K562 (cell line): ENCODE measurements around the gene SLC29A2. TPM values are rescaled to one million over a fixed set of nuclear protein-coding genes. Genes with fewer than 3 reads are reported as not detected.

Source experiments
- SAFB ChIP-seq: fragments of 200-400 bp; formaldehyde crosslinking; IDR thresholded peaks from 2 replicates; pipeline ENCODE4 v1.6.1; 2017; ENCODE audit warnings: low read depth, low read length, borderline replicate concordance
- ZNF24 ChIP-seq: fragments of 450-650 bp; IDR thresholded peaks from 2 replicates; pipeline ENCODE4 v1.6.1; 2016
- polyA plus RNA-seq, 8 experiments: library from polyadenylated mRNA; depleted of rRNA in 4 of 8; stranded (reverse) in 5 of 8; unstranded in 3 of 8; fragments of >200 nt; fragmentation: Nextera tagmentation in 2 of 8; fragmentation: Illumina TruSeq in 1 of 8; extraction: Ambion mirVana in 2 of 8; extraction: Trizol in 1 of 8; gene quantifications; 2 replicates each; pipeline versions ENCODE4 v1.2.1 to v1.2.3, GENCODE V29; 2011 to 2014; ENCODE audit warnings: inconsistent platforms in 1 of 8, missing spikeins in 1 of 8
- total RNA-seq, 7 experiments: library from RNA; depleted of rRNA in 6 of 7; stranded (reverse); fragments of >200 nt in 6 of 7; fragmentation: Illumina TruSeq in 2 of 7; extraction: Trizol in 2 of 7; gene quantifications; 2 replicates each; pipeline versions ENCODE4 v1.2.1 to v1.2.3, GENCODE V29; 2011 to 2021; ENCODE audit warnings: low replicate concordance in 1 of 7
- TF ChIP-seq, protein P1 (sequence below), 2 experiments: fragments of 450-650 bp in 1 of 2; sonication (generic) in 1 of 2; formaldehyde crosslinking in 1 of 2; IDR thresholded peaks; 2 replicates each; pipeline versions ENCODE4 v1.7.1 to v1.9.0; 2016 to 2022; ENCODE audit warnings: inconsistent platforms in 1 of 2, mild to moderate bottlenecking in 1 of 2, missing genetic modification reagents in 1 of 2
- TF ChIP-seq, protein P2 (sequence below): sonication (generic); formaldehyde crosslinking; IDR thresholded peaks from 2 replicates; pipeline ENCODE4 v1.5.0; 2020; ENCODE audit warnings: missing genetic modification reagents
- TF ChIP-seq, protein P3 (sequence below): sonication (generic); formaldehyde crosslinking; IDR thresholded peaks from 2 replicates; pipeline ENCODE4 v1.9.0; 2022; ENCODE audit warnings: mild to moderate bottlenecking, missing genetic modification reagents

SLC29A2 gene
- total and polyA plus RNA-seq, 9 of the 15 experiments (the other 6 are each of a cell fraction or from before 2014, with no cell fraction given), result 2.4 to 48.6 (median 14.2) TPM

DNA sequence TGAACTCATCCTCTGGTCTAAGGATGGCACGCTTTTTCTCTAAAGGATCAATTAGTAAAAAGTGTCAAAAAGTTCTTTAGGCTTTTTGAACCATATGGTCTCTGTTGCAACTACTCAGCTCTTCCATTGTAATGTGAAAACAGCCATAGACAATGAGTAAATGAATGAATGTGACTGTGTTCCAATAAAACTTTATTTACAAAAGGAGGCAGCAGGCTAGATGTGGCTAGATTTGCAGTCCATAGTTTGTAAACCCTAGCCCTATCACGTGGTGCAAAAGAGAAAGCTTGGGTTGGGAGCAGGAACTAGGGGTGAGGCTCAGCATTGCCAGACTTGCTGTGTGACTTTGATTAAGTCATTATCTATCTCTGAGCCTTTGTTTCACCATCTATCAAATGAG lies 43.9 kb upstream of the SLC29A2 start (continued):
- TF ChIP-seq, protein P1, sequence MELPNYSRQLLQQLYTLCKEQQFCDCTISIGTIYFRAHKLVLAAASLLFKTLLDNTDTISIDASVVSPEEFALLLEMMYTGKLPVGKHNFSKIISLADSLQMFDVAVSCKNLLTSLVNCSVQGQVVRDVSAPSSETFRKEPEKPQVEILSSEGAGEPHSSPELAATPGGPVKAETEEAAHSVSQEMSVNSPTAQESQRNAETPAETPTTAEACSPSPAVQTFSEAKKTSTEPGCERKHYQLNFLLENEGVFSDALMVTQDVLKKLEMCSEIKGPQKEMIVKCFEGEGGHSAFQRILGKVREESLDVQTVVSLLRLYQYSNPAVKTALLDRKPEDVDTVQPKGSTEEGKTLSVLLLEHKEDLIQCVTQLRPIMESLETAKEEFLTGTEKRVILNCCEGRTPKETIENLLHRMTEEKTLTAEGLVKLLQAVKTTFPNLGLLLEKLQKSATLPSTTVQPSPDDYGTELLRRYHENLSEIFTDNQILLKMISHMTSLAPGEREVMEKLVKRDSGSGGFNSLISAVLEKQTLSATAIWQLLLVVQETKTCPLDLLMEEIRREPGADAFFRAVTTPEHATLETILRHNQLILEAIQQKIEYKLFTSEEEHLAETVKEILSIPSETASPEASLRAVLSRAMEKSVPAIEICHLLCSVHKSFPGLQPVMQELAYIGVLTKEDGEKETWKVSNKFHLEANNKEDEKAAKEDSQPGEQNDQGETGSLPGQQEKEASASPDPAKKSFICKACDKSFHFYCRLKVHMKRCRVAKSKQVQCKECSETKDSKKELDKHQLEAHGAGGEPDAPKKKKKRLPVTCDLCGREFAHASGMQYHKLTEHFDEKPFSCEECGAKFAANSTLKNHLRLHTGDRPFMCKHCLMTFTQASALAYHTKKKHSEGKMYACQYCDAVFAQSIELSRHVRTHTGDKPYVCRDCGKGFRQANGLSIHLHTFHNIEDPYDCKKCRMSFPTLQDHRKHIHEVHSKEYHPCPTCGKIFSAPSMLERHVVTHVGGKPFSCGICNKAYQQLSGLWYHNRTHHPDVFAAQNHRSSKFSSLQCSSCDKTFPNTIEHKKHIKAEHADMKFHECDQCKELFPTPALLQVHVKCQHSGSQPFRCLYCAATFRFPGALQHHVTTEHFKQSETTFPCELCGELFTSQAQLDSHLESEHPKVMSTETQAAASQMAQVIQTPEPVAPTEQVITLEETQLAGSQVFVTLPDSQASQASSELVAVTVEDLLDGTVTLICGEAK (IDR thresholded peaks at IDR 0.05), result peak; percentile 94
- TF ChIP-seq, protein P1 (CRISPR knock-in tag; IDR thresholded peaks at IDR 0.05), result peak; percentile 91
- TF ChIP-seq, protein P2, sequence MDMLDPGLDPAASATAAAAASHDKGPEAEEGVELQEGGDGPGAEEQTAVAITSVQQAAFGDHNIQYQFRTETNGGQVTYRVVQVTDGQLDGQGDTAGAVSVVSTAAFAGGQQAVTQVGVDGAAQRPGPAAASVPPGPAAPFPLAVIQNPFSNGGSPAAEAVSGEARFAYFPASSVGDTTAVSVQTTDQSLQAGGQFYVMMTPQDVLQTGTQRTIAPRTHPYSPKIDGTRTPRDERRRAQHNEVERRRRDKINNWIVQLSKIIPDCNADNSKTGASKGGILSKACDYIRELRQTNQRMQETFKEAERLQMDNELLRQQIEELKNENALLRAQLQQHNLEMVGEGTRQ (CRISPR knock-in tag), result 0 out of 2 replicates have a peak, but pooled peaks have one; percentile 24
- TF ChIP-seq, protein P3, sequence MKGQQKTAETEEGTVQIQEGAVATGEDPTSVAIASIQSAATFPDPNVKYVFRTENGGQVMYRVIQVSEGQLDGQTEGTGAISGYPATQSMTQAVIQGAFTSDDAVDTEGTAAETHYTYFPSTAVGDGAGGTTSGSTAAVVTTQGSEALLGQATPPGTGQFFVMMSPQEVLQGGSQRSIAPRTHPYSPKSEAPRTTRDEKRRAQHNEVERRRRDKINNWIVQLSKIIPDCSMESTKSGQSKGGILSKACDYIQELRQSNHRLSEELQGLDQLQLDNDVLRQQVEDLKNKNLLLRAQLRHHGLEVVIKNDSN (CRISPR knock-in tag), result 0 out of 2 replicates have a peak, but pooled peaks have one; percentile 23
- TF ChIP-seq ZNF24 (peak; percentile 56; the same call in 1 of the 2 replicates), SAFB (no peak)
- TF ChIP-seq, all 486 proteins: peak for 4
